Suprapubic skin (tissue), 4 donors: ENCODE data around the gene SGK2.

Experiments
- EP300 ChIP-seq: sonication (generic); formaldehyde crosslinking; IDR thresholded peaks from one replicate; pipeline ENCODE4 v1.6.1; 2017; ENCODE audit warnings: antibody characterized with exemption
- POLR2A ChIP-seq, 2 donors: fragments of 450-650 bp; IDR thresholded peaks; one replicate each; pipeline ENCODE4 v1.6.1; 2017; ENCODE audit warnings: antibody characterized with exemption in 2 of 2, mild to moderate bottlenecking in 2 of 2, moderate library complexity in 2 of 2
- POLR2AphosphoS5 ChIP-seq, 3 donors: sonication (generic); formaldehyde crosslinking; IDR thresholded peaks; one replicate each; pipeline ENCODE4 v1.6.1; 2017; ENCODE audit warnings: antibody characterized with exemption in 3 of 3
- TF ChIP-seq, protein P1 (sequence below), 2 donors: fragments of 200-600 bp in 1 of 2; fragments of 450-650 bp in 1 of 2; sonication (generic) in 1 of 2; IDR thresholded peaks; one replicate each; pipeline ENCODE4 v1.5.1; 2016 to 2019; ENCODE audit warnings: antibody characterized with exemption in 2 of 2, mild to moderate bottlenecking in 1 of 2, moderate library complexity in 1 of 2

DNA sequence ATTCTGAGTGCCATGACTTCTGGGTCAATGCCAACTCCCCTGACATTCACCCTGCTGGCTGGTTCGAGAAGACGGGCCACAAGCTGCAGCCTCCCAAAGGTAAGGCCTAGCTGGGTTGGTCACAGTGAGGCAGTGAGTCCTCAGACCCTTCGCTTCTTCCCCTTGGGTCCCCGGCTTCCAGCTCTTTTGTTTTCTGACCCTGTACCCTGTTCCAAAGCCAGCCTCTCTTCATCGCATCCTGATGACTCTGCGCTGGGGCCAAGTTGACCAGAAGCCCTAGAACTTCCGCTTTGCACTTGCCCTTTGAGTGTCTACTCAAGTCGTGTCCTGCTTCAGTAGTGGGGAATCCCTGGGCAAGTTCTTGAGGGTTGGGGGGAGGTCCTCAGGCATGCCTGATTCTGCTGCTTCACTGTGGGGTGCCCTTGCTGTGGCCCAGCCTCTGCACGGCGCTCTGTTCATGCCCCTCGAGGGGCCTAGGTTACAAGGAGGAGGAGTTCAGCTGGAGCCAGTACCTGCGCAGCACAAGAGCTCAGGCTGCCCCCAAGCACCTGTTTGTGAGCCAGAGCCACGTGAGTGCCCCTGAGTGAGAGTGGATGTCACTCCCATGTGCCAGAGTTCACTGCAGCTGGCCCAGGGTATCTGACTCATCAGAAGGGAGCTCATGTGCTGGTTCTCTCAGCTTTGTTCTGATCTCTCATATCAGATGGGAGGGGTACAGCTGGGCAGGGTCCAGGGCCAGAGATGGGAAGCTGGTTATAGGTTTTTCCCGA is 28.3 kb upstream of the SGK2 start:
- TF ChIP-seq, protein P1, sequence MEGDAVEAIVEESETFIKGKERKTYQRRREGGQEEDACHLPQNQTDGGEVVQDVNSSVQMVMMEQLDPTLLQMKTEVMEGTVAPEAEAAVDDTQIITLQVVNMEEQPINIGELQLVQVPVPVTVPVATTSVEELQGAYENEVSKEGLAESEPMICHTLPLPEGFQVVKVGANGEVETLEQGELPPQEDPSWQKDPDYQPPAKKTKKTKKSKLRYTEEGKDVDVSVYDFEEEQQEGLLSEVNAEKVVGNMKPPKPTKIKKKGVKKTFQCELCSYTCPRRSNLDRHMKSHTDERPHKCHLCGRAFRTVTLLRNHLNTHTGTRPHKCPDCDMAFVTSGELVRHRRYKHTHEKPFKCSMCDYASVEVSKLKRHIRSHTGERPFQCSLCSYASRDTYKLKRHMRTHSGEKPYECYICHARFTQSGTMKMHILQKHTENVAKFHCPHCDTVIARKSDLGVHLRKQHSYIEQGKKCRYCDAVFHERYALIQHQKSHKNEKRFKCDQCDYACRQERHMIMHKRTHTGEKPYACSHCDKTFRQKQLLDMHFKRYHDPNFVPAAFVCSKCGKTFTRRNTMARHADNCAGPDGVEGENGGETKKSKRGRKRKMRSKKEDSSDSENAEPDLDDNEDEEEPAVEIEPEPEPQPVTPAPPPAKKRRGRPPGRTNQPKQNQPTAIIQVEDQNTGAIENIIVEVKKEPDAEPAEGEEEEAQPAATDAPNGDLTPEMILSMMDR (IDR thresholded peaks at IDR 0.05): no peak
- no peak for TF ChIP-seq EP300
- no peak for TF ChIP-seq POLR2A (IDR thresholded peaks at IDR 0.05)
- TF ChIP-seq POLR2AphosphoS5 (IDR thresholded peaks at IDR 0.05): no peak
